PFSK-1 (cell line): ENCODE results near the gene GSC2.

Experiments
- FOXP2 ChIP-seq: optimal IDR thresholded peaks from 2 replicates; pipeline ENCODE3; 2011; ENCODE audit warnings: borderline replicate concordance, control low read depth, inconsistent platforms; ENCODE audit not compliant: insufficient read depth; ENCODE audit errors: extremely low read length, extremely low read depth
- POLR2AphosphoS5 ChIP-seq: IDR thresholded peaks from 2 replicates; pipeline ENCODE4 v1.6.1; 2012; ENCODE audit warnings: low read depth, mild to moderate bottlenecking, control low read depth, low read length, moderate library complexity
- REST ChIP-seq, 2 experiments: IDR thresholded peaks; 2 replicates each; pipeline versions ENCODE4 v1.6.1 to v1.8.0; 2011 to 2012; ENCODE audit warnings: low read depth in 2 of 2, low read length in 2 of 2, control low read depth in 1 of 2, inconsistent platforms in 1 of 2, mild to moderate bottlenecking in 1 of 2, moderate library complexity in 1 of 2; ENCODE audit not compliant: insufficient read depth in 1 of 2
- SIN3A ChIP-seq: IDR thresholded peaks from 2 replicates; pipeline ENCODE4 v1.6.1; 2012; ENCODE audit warnings: mild to moderate bottlenecking, low read length, moderate library complexity, borderline replicate concordance; ENCODE audit not compliant: insufficient read depth
- TAF1 ChIP-seq: IDR thresholded peaks from 2 replicates; pipeline ENCODE4 v1.6.1; 2012; ENCODE audit warnings: low read length, control low read depth, borderline replicate concordance; ENCODE audit not compliant: insufficient read depth

The GSC2 gene

GRCh38 chr22:19169002-19169946 lies 19.2 kb upstream of the GSC2 start:
- TF ChIP-seq FOXP2 (no peak), REST (IDR thresholded peaks at IDR 0.05; ENCODE audit: insufficient read depth in 1 of 2, low read depth in 2 of 2, low read length in 2 of 2) (no peak), SIN3A (no peak), TAF1 (no peak), POLR2AphosphoS5 (no peak)

- no peak for TF ChIP-seq REST (IDR thresholded peaks at IDR 0.05; ENCODE audit: insufficient read depth in 1 of 2, low read depth in 2 of 2, low read length in 2 of 2)
- TF ChIP-seq POLR2AphosphoS5, result no peak
- no peak for TF ChIP-seq FOXP2
These were observed 18.2 kb upstream of the GSC2 start for GRCh38 chr22:19168088-19168890.

- no peak for TF ChIP-seq FOXP2
- TF ChIP-seq POLR2AphosphoS5, result no peak
- no peak for TF ChIP-seq SIN3A
These were observed 17.2 kb upstream of the GSC2 start for GRCh38 chr22:19167106-19167869.

- TF ChIP-seq POLR2AphosphoS5, result no peak
These were observed 16.3 kb upstream of the GSC2 start for GRCh38 chr22:19166421-19166820.

GRCh38 chr22:19164425-19164824 lies 14.3 kb upstream of the GSC2 start:
- TF ChIP-seq TAF1 (no peak), FOXP2 (no peak), REST (IDR thresholded peaks at IDR 0.05; ENCODE audit: insufficient read depth in 1 of 2, low read depth in 2 of 2, low read length in 2 of 2) (no peak), SIN3A (no peak), POLR2AphosphoS5 (no peak)
